Measurements from ENCODE around the gene SLC6A6. TPM values are rescaled to one million over a fixed set of nuclear protein-coding genes. Genes with fewer than 3 reads are reported as not detected.

SLC6A6 gene
- polyA plus RNA-seq, 1 donor (not counting 4 experiments of a cell fraction or from before 2014, with no cell fraction given), result 8.3 TPM

GRCh38 chr3:14533457-14533958 lies 131.1 kb downstream of the SLC6A6 start:
- H2AFZ ChIP-seq (ENCODE audit: control insufficient read depth, low read length), result peak overlapping the region; percentile 20
- no peaks in the 10 kb centered on the region for H3K9me3 ChIP-seq (ENCODE audit: control insufficient read depth, low read depth, low read length)
- no peaks in the 10 kb centered on the region for H3K36me3 ChIP-seq (ENCODE audit: control insufficient read depth in 2 of 2, extremely low read depth in 1 of 2, insufficient read depth in 2 of 2, low read length in 2 of 2)
- H3K9me1 ChIP-seq (ENCODE audit: control insufficient read depth, extremely low read depth, insufficient read depth, low read length), result no peaks in the 10 kb centered on the region
- TF ChIP-seq CTCF (optimal IDR thresholded peaks at IDR 0.05 in 1 of 3, IDR thresholded peaks at IDR 0.05 in 1 of 3, conservative IDR thresholded peaks at IDR 0.05 in 1 of 3; ENCODE audit: extremely low read depth in 1 of 3, insufficient read depth in 2 of 3, low read length in 3 of 3) (no peak), EZH2 (IDR thresholded peaks at IDR 0.05; ENCODE audit: low read length) (no peak)
- FAIRE-seq (no peak), DNase-seq (ENCODE audit: low read depth, low spot score) (no peak)
- H3K79me2 ChIP-seq (ENCODE audit: control insufficient read depth, insufficient read depth, low read length), result no peaks in the 10 kb centered on the region
- H3K4me2 ChIP-seq (ENCODE audit: control insufficient read depth, extremely low read depth, insufficient read depth, low read depth, low read length), result no peak overlapping the region
- peaks cover 21% of the 10 kb centered on the region for H3K4me1 ChIP-seq (ENCODE audit: control insufficient read depth, extremely low read depth, insufficient read depth, low read length)
- no peak overlapping the region for H3K27ac ChIP-seq (ENCODE audit: control insufficient read depth, insufficient read depth, low read length)
- H3K27me3 ChIP-seq (ENCODE audit: control insufficient read depth, extremely low read depth, insufficient read depth, low read length), result no peaks in the 10 kb centered on the region
- dilution Hi-C loops (cut with MboI; ENCODE audit: extremely low pct_ligation_motif_present, low sequenced_read_pairs), result no loop called here
- H3K4me3 ChIP-seq (ENCODE audit: control insufficient read depth in 2 of 3, extremely low read depth in 1 of 3, insufficient read depth in 2 of 3, low read depth in 1 of 3, low read length in 3 of 3), result no peak overlapping the region
- no peak overlapping the region for H3K9ac ChIP-seq (ENCODE audit: control insufficient read depth, extremely low read depth, insufficient read depth, low read length)
- H4K20me1 ChIP-seq (ENCODE audit: control insufficient read depth, extremely low read depth, insufficient read depth, low read length), result no peaks in the 10 kb centered on the region

GRCh38 chr3:14534516-14535191 lies 132.2 kb downstream of the SLC6A6 start:
- Histone ChIP-seq H3K9ac (ENCODE audit: control insufficient read depth, extremely low read depth, insufficient read depth, low read length) (no peak overlapping the region), H3K27me3 (ENCODE audit: control insufficient read depth, extremely low read depth, insufficient read depth, low read length) (no peaks in the 10 kb centered on the region), H3K4me3 (ENCODE audit: control insufficient read depth in 2 of 3, extremely low read depth in 1 of 3, insufficient read depth in 2 of 3, low read depth in 1 of 3, low read length in 3 of 3) (no peak overlapping the region), H3K4me2 (ENCODE audit: control insufficient read depth, extremely low read depth, insufficient read depth, low read depth, low read length) (peak overlapping the region; percentile 9), H4K20me1 (ENCODE audit: control insufficient read depth, extremely low read depth, insufficient read depth, low read length) (no peaks in the 10 kb centered on the region), H3K79me2 (ENCODE audit: control insufficient read depth, insufficient read depth, low read length) (no peaks in the 10 kb centered on the region), H3K9me1 (ENCODE audit: control insufficient read depth, extremely low read depth, insufficient read depth, low read length) (no peaks in the 10 kb centered on the region), H3K27ac (ENCODE audit: control insufficient read depth, insufficient read depth, low read length) (no peak overlapping the region), H2AFZ (ENCODE audit: control insufficient read depth, low read length) (no peak overlapping the region), H3K9me3 (ENCODE audit: control insufficient read depth, low read depth, low read length) (no peaks in the 10 kb centered on the region), H3K36me3 (ENCODE audit: control insufficient read depth in 2 of 2, extremely low read depth in 1 of 2, insufficient read depth in 2 of 2, low read length in 2 of 2) (no peaks in the 10 kb centered on the region), H3K4me1 (ENCODE audit: control insufficient read depth, extremely low read depth, insufficient read depth, low read length) (peaks cover 21% of the 10 kb centered on the region)
- dilution Hi-C loops (cut with MboI; ENCODE audit: extremely low pct_ligation_motif_present, low sequenced_read_pairs), result no loop called here
- no peak for FAIRE-seq
- no peak for TF ChIP-seq EZH2 (IDR thresholded peaks at IDR 0.05; ENCODE audit: low read length)
- no peak for TF ChIP-seq CTCF (optimal IDR thresholded peaks at IDR 0.05 in 1 of 3, IDR thresholded peaks at IDR 0.05 in 1 of 3, conservative IDR thresholded peaks at IDR 0.05 in 1 of 3; ENCODE audit: extremely low read depth in 1 of 3, insufficient read depth in 2 of 3, low read length in 3 of 3)
- no peak for DNase-seq (ENCODE audit: low read depth, low spot score)
